ENCODE measurements around the gene ADCY1. TPM values are rescaled to one million over a fixed set of nuclear protein-coding genes. Genes with fewer than 3 reads are reported as not detected.
"Not testable (repeated sequence)": the region's sequence is repeated elsewhere in the genome, so short reads cannot be mapped to it uniquely, and the experiment has no call there.

ADCY1 gene
- total RNA-seq, 2 donors from 2014 or later, result 15.3 to 18.5 TPM

GRCh38 chr7:45768516-45769394 is 194.6 kb downstream of the ADCY1 start:
- not testable (repeated sequence) for H3K9me3 ChIP-seq (ENCODE audit: control insufficient read depth, low read length); H3K36me3 ChIP-seq (ENCODE audit: control insufficient read depth, insufficient read depth, low read length); H3K4me1 Mint-ChIP-seq; H3K27me3 ChIP-seq (ENCODE audit: control insufficient read depth, insufficient read depth, low read length, poor library complexity, severe bottlenecking); H3K27me3 Mint-ChIP-seq (ENCODE audit: insufficient read depth); H3K9me3 Mint-ChIP-seq; H3K4me1 ChIP-seq (ENCODE audit: control insufficient read depth, insufficient read depth, low read length); H3K36me3 Mint-ChIP-seq (ENCODE audit: low read depth)
- peak; percentile 51 for TF ChIP-seq CTCF (conservative IDR thresholded peaks at IDR 0.05)
- peak; percentile 99 for DNase-seq
- Histone ChIP-seq H3K4me3 (ENCODE audit: low read length) (peak overlapping the region; percentile 87), H3K27ac (ENCODE audit: low read depth, low read length) (peak overlapping the region; percentile 80), H3K9ac (ENCODE audit: extremely low read depth, low read length, poor library complexity, severe bottlenecking) (peak overlapping the region; percentile 80)
- 2 to 4% methylated on average over 24 to 72 of the region's 72 CpGs for WGBS, 2 experiments (ENCODE audit: insufficient coverage in 1 of 2, insufficient read length in 1 of 2)
- Mint-ChIP-seq H3K4me3 (peak overlapping the region; percentile 83), H3K27ac (peak overlapping the region; percentile 99)

GRCh38 chr7:45769626-45770025 is 195.5 kb downstream of the ADCY1 start:
- H3K27me3 Mint-ChIP-seq (ENCODE audit: insufficient read depth); DNase-seq; H3K36me3 ChIP-seq (ENCODE audit: control insufficient read depth, insufficient read depth, low read length); H3K27me3 ChIP-seq (ENCODE audit: control insufficient read depth, insufficient read depth, low read length, poor library complexity, severe bottlenecking); H3K4me1 ChIP-seq (ENCODE audit: control insufficient read depth, insufficient read depth, low read length); H3K36me3 Mint-ChIP-seq (ENCODE audit: low read depth); H3K27ac ChIP-seq (ENCODE audit: low read depth, low read length); H3K4me1 Mint-ChIP-seq; H3K9me3 Mint-ChIP-seq; H3K9me3 ChIP-seq (ENCODE audit: control insufficient read depth, low read length): not testable (repeated sequence)
- Mint-ChIP-seq H3K27ac (peak overlapping the region; percentile 99), H3K4me3 (peak overlapping the region; percentile 83)
- Histone ChIP-seq H3K9ac (ENCODE audit: extremely low read depth, low read length, poor library complexity, severe bottlenecking) (peak overlapping the region; percentile 80), H3K4me3 (ENCODE audit: low read length) (peak overlapping the region; percentile 87)
- 96 to 98% methylated on average over 9 to 20 of the region's 20 CpGs for WGBS, 2 experiments (ENCODE audit: insufficient coverage in 1 of 2, insufficient read length in 1 of 2)
